GM18951 (cell line): ENCODE results near the gene MAST2.
"Not testable (repeated sequence)": the region's sequence is repeated elsewhere in the genome, so short reads cannot be mapped to it uniquely, and the experiment has no call there.

ENCODE experiments used
- POLR2A ChIP-seq: IDR thresholded peaks from 4 replicates; pipeline ENCODE4 v1.6.1; 2011; ENCODE audit warnings: mild to moderate bottlenecking; ENCODE audit not compliant: insufficient read length, insufficient read depth; ENCODE audit errors: extremely low read depth
- in situ Hi-C: fragments of 300-500 bp; cut with MboI; formaldehyde crosslinking; loops from one replicate; pipeline ENCODE4 v1.12.0; 2022; ENCODE audit warnings: low sequenced_read_pairs, mixed read lengths, inconsistent platforms; ENCODE audit not compliant: unreplicated experiment

MAST2 gene

GRCh38 chr1:45857101-45857700 is 53.8 kb downstream of the MAST2 start:
- in situ Hi-C loops, result no loop called here
- no peak for TF ChIP-seq POLR2A

- in situ Hi-C loops, result not testable (repeated sequence)
These were observed 54.5 kb downstream of the MAST2 start for GRCh38 chr1:45857755-45858492.

- no peak for TF ChIP-seq POLR2A
- in situ Hi-C loops, result no loop called here
These were observed 55.8 kb downstream of the MAST2 start for GRCh38 chr1:45859221-45859620.

GRCh38 chr1:45862008-45862407 is 58.6 kb downstream of the MAST2 start:
- TF ChIP-seq POLR2A, result no peak
- in situ Hi-C loops, result no loop called here

GRCh38 chr1:45863218-45863617 is 59.8 kb downstream of the MAST2 start:
- in situ Hi-C loops, result no loop called here
- TF ChIP-seq POLR2A, result no peak

GRCh38 chr1:45864167-45865106 is 61.0 kb downstream of the MAST2 start:
- in situ Hi-C loops, result no loop called here
- TF ChIP-seq POLR2A, result no peak

GRCh38 chr1:45867697-45868348 is 64.4 kb downstream of the MAST2 start:
- no peak for TF ChIP-seq POLR2A
- in situ Hi-C loops, result no loop called here

GRCh38 chr1:45868861-45869260 is 65.4 kb downstream of the MAST2 start:
- in situ Hi-C loops, result no loop called here
- TF ChIP-seq POLR2A, result no peak

GRCh38 chr1:45870500-45870899 is 67.1 kb downstream of the MAST2 start:
- no peak for TF ChIP-seq POLR2A
- in situ Hi-C loops, result no loop called here

- in situ Hi-C loops, result not testable (repeated sequence)
These were observed 68.9 kb downstream of the MAST2 start for GRCh38 chr1:45872173-45872801.

- in situ Hi-C loops, result no loop called here
- no peak for TF ChIP-seq POLR2A
These were observed 72.7 kb downstream of the MAST2 start for GRCh38 chr1:45876000-45876617.

- in situ Hi-C loops, result no loop called here
These were observed 73.9 kb downstream of the MAST2 start for GRCh38 chr1:45877264-45877663.

More at GRCh38 chr1:45877264-45877663, 73.9 kb downstream of the MAST2 start:
- no peak for TF ChIP-seq POLR2A
